Smooth muscle cell (in vitro differentiated cells): ENCODE measurements around the gene STX11. TPM values are rescaled to one million over a fixed set of nuclear protein-coding genes. Genes with fewer than 3 reads are reported as not detected.

Experiments used
- DNase-seq: peaks from one replicate; lab custom pipeline; 2025; ENCODE audit not compliant: unreplicated experiment; lab: John Stamatoyannopoulos, UW
- H2AFZ ChIP-seq: fragments of 200-600 bp; sonication (generic); 2 replicates; pipeline ENCODE4 v1.6.0; 2016; ENCODE audit warnings: antibody characterized with exemption, low read depth, mild to moderate bottlenecking
- H3F3A ChIP-seq: fragments of 200-600 bp; sonication (generic); 2 replicates; pipeline ENCODE4 v1.6.0; 2017; ENCODE audit warnings: antibody characterized with exemption, low read depth
- H3K27ac ChIP-seq: fragments of 200-600 bp; sonication (generic); 2 replicates; pipeline ENCODE4 v1.5.1; 2016; ENCODE audit warnings: low read depth, mild to moderate bottlenecking
- H3K27me3 ChIP-seq: fragments of 200-600 bp; sonication (generic); 2 replicates; pipeline ENCODE4 v1.6.1; 2016; ENCODE audit warnings: low read depth, mild to moderate bottlenecking
- H3K36me3 ChIP-seq: fragments of 200-600 bp; sonication (generic); 2 replicates; pipeline ENCODE4 v1.5.1; 2016; ENCODE audit warnings: low read depth
- H3K4me1 ChIP-seq: fragments of 200-600 bp; sonication (generic); 2 replicates; pipeline ENCODE4 v1.5.1; 2016; ENCODE audit warnings: low read depth
- H3K4me2 ChIP-seq: fragments of 200-600 bp; sonication (generic); 2 replicates; pipeline ENCODE4 v1.6.0; 2016; ENCODE audit warnings: mild to moderate bottlenecking
- H3K4me3 ChIP-seq: fragments of 200-600 bp; sonication (generic); 2 replicates; pipeline ENCODE4 v1.5.1; 2016; ENCODE audit warnings: mild to moderate bottlenecking
- H3K79me2 ChIP-seq: fragments of 200-600 bp; sonication (generic); 2 replicates; pipeline ENCODE4 v1.6.0; 2016; ENCODE audit warnings: low read depth, mild to moderate bottlenecking
- H3K9ac ChIP-seq: fragments of 200-600 bp; sonication (generic); 2 replicates; pipeline ENCODE4 v1.6.0; 2016; ENCODE audit warnings: low read depth
- H3K9me3 ChIP-seq: fragments of 200-600 bp; sonication (generic); replicated peaks from 2 replicates; pipeline ENCODE4 v1.5.1; 2016; ENCODE audit warnings: low read depth
- H4K20me1 ChIP-seq: fragments of 200-600 bp; sonication (generic); 2 replicates; pipeline ENCODE4 v1.6.0; 2016; ENCODE audit warnings: low read depth
- WGBS: methylation state at CpG from one replicate; pipeline ENCODE4 v1.1.7; 2016; ENCODE audit warnings: low lambda C conversion rate; 5-methylcytosine and 5-hydroxymethylcytosine counted together
- polyA plus RNA-seq: library from polyadenylated mRNA; unstranded; fragments of >200 nt; fragmentation: Nextera tagmentation; extraction: Ambion mirVana; gene quantifications from 2 replicates; pipeline ENCODE4 v1.2.1, GENCODE V29; 2016
- total RNA-seq: library from RNA; depleted of rRNA; stranded (reverse); fragments of >200 nt; gene quantifications from 2 replicates; pipeline ENCODE4 v1.2.3, GENCODE V29; 2014
- TF ChIP-seq, protein P1 (sequence below): fragments of 200-600 bp; sonication (generic); IDR thresholded peaks from 2 replicates; pipeline ENCODE4 v1.5.1; 2017; ENCODE audit warnings: borderline replicate concordance, mild to moderate bottlenecking, antibody characterized with exemption; ENCODE audit not compliant: insufficient read depth, poor library complexity, severe bottlenecking

STX11 gene
- total and polyA plus RNA-seq, 2 experiments from 2014 or later: 0.53 to 0.72 TPM

DNA sequence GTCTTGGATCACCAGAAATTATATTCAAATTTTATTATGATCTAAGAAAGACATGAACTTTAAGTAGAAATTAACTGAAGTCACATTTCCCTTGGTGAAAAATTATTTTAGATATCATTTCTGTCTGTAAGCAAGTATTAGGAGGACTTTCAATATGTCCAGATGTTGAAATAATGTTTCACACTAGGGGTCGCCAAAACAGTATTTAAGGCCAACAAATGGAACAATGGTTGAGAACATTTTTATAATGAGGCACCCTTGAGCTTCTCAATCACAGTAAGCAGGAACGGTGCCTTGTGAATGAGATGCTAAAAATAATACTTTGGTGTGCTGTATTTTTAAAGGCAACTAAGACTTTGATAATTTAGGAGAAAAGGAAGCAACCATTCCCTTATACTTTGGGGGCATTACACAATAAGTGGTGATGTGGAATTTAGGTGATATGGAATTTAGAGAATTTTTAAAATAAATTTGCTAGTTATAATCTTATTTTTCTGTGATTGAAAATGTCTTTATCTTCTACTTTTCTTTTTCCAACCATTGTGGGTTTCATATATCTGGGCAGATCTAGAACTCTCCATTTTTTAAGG lies 45.3 kb upstream of the STX11 start:
- H3K4me3 ChIP-seq: no peak overlapping the region
- H3K4me2 ChIP-seq: no peak overlapping the region
- H2AFZ ChIP-seq: no peak overlapping the region
- no peaks in the 10 kb centered on the region for H4K20me1 ChIP-seq
- H3K9ac ChIP-seq: no peak overlapping the region
- no peaks in the 10 kb centered on the region for H3K79me2 ChIP-seq
- H3K27ac ChIP-seq: no peak overlapping the region
- H3K36me3 ChIP-seq: no peaks in the 10 kb centered on the region
- H3F3A ChIP-seq: no peaks in the 10 kb centered on the region
- WGBS: 10% methylated on average over 2 of the region's 2 CpGs
- no peaks in the 10 kb centered on the region for H3K27me3 ChIP-seq
- no peaks in the 10 kb centered on the region for H3K4me1 ChIP-seq
- TF ChIP-seq, protein P1, sequence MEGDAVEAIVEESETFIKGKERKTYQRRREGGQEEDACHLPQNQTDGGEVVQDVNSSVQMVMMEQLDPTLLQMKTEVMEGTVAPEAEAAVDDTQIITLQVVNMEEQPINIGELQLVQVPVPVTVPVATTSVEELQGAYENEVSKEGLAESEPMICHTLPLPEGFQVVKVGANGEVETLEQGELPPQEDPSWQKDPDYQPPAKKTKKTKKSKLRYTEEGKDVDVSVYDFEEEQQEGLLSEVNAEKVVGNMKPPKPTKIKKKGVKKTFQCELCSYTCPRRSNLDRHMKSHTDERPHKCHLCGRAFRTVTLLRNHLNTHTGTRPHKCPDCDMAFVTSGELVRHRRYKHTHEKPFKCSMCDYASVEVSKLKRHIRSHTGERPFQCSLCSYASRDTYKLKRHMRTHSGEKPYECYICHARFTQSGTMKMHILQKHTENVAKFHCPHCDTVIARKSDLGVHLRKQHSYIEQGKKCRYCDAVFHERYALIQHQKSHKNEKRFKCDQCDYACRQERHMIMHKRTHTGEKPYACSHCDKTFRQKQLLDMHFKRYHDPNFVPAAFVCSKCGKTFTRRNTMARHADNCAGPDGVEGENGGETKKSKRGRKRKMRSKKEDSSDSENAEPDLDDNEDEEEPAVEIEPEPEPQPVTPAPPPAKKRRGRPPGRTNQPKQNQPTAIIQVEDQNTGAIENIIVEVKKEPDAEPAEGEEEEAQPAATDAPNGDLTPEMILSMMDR: peak; percentile 74
- H3K9me3 ChIP-seq: no peaks in the 10 kb centered on the region
- DNase-seq: no peak

DNA sequence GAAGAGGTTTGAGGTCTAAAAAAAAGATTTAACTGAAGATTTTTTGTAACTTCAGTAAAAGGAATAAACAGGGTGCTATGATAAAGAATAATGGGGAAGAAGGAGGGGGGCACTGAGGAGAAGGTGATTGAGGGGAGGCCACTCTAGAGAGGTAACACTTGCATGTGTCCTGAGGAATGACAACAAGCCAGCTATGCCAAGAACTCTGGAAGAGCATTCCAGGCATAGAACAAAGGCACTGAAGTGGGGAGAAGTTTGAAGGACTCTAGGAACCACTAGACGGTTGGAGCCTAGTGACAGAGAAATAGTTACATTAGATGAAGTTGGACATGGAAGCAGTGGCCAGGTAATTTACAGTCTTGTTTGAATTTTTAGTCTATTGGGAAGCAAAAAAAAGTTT lies 44.1 kb upstream of the STX11 start:
- Histone ChIP-seq H3K27me3 (no peaks in the 10 kb centered on the region), H3K27ac (no peak overlapping the region), H3K79me2 (no peaks in the 10 kb centered on the region), H3F3A (no peaks in the 10 kb centered on the region), H3K4me3 (no peak overlapping the region), H3K4me2 (no peak overlapping the region), H3K9ac (no peak overlapping the region), H4K20me1 (no peaks in the 10 kb centered on the region), H2AFZ (no peak overlapping the region), H3K36me3 (no peaks in the 10 kb centered on the region), H3K4me1 (no peaks in the 10 kb centered on the region), H3K9me3 (no peaks in the 10 kb centered on the region)
- no peak for DNase-seq
- WGBS: 57% methylated on average over 1 of the region's 1 CpG
- TF ChIP-seq, protein P1: no peak

DNA sequence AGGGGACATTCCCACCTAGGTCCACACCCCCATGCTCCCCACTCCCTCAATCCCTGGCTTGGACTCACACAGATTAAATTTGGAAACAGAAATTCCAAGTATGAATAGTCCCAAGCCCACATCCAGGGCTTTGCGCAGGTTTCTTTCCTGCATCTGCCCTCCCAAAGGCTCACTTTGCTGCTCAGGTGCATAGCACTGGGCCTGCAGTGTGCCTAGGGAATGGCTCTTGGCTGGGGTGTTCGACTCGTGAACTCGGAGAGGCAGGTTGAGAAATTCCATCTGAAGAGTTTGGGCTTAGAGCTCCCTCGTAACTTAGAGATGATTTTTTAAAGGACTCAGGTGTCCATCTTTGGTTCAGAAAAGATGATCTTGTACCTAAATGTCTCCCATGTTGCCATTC lies 40.1 kb upstream of the STX11 start:
- TF ChIP-seq, protein P1: no peak
- Histone ChIP-seq H3K79me2 (no peaks in the 10 kb centered on the region), H3K4me1 (no peaks in the 10 kb centered on the region), H3K9ac (no peak overlapping the region), H4K20me1 (no peaks in the 10 kb centered on the region), H2AFZ (no peak overlapping the region), H3K4me3 (no peak overlapping the region), H3K36me3 (no peaks in the 10 kb centered on the region), H3F3A (no peaks in the 10 kb centered on the region), H3K27ac (no peak overlapping the region), H3K27me3 (no peaks in the 10 kb centered on the region), H3K4me2 (no peak overlapping the region), H3K9me3 (no peaks in the 10 kb centered on the region)
- 82% methylated on average over 5 of the region's 5 CpGs for WGBS
- DNase-seq: no peak

DNA sequence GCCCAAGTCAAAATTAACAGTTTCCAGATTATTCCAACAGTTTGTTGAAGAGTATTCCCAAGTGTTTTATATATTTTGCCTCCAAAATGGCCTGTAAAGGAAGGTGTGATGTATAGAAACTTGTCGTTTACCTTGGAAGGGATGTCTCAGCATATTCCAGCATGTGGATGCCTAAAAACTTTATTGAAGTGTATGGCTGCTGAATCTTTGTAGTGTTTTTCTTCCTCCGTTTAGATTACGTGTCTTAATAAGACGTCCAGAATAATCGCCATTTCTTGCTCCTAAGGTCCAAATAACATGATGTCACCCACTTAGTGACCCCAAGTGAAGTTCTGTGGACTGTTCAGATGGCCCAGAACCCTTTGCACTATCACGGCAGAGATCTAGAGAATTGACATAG lies 37.0 kb upstream of the STX11 start:
- no peak for DNase-seq
- Histone ChIP-seq H3K79me2 (no peaks in the 10 kb centered on the region), H3K9ac (no peak overlapping the region), H3K9me3 (no peaks in the 10 kb centered on the region), H3K4me2 (no peak overlapping the region), H2AFZ (no peak overlapping the region), H3K27ac (no peak overlapping the region), H3K36me3 (no peaks in the 10 kb centered on the region), H3K4me1 (no peaks in the 10 kb centered on the region), H3K4me3 (no peak overlapping the region), H4K20me1 (no peaks in the 10 kb centered on the region), H3F3A (no peaks in the 10 kb centered on the region), H3K27me3 (no peaks in the 10 kb centered on the region)
- TF ChIP-seq, protein P1: no peak
- WGBS: 92% methylated on average over 6 of the region's 6 CpGs
